K562 (cell line): Measurements from ENCODE around the gene CUTA. TPM values are rescaled to one million over a fixed set of nuclear protein-coding genes. Genes with fewer than 3 reads are reported as not detected.
A peak's percentile ranks its signal among the peaks of the same experiment; 100 is the strongest.

Experiments used
- ARHGAP35 ChIP-seq: fragments of 450-650 bp; IDR thresholded peaks from 2 replicates; pipeline ENCODE4 v1.6.1; 2018; ENCODE audit not compliant: partially characterized antibody
- CREB3 ChIP-seq: fragments of 450-650 bp; conservative IDR thresholded peaks from 2 replicates; pipeline ENCODE4 v1.6.1; 2016; ENCODE audit warnings: missing genetic modification characterization, low read depth, mild to moderate bottlenecking, missing compliant biosample characterization, moderate library complexity
- ETV1 ChIP-seq: fragments of 450-650 bp; conservative IDR thresholded peaks from 2 replicates; pipeline ENCODE4 v1.6.1; 2016; ENCODE audit warnings: missing genetic modification characterization, control low read depth, low read depth, missing compliant biosample characterization
- FOXJ3 ChIP-seq: sonication (generic); formaldehyde crosslinking; IDR thresholded peaks from 2 replicates; pipeline ENCODE4 v1.4.0; 2020; ENCODE audit warnings: mild to moderate bottlenecking, missing genetic modification reagents
- ILF3 ChIP-seq: fragments of 450-650 bp; IDR thresholded peaks from 2 replicates; pipeline ENCODE4 v1.6.1; 2018; ENCODE audit warnings: antibody characterized with exemption, mild to moderate bottlenecking, moderate library complexity, borderline replicate concordance
- POLR2H ChIP-seq: IDR thresholded peaks from 2 replicates; pipeline ENCODE4 v1.6.1; 2016; ENCODE audit warnings: missing genetic modification characterization, low read depth, mild to moderate bottlenecking, control low read depth, missing compliant biosample characterization, moderate library complexity
- SIN3A ChIP-seq, 2 experiments: fragments of 150-350 bp in 1 of 2; IDR thresholded peaks; 2 replicates each; pipeline ENCODE4 v1.6.1; 2011 to 2016; ENCODE audit warnings: borderline replicate concordance in 2 of 2, low read depth in 2 of 2, low read length in 2 of 2, mild to moderate bottlenecking in 2 of 2, moderate library complexity in 2 of 2; ENCODE audit not compliant: control insufficient read depth in 1 of 2
- TCFL5 ChIP-seq: fragments of 250-450 bp; sonication (Bioruptor Pico); conservative IDR thresholded peaks from 2 replicates; pipeline ENCODE4 v1.6.1; 2021; ENCODE audit warnings: mild to moderate bottlenecking, moderate library complexity, matching md5 sums
- ZFX ChIP-seq: sonication (generic); formaldehyde crosslinking; IDR thresholded peaks from 2 replicates; pipeline ENCODE4 v1.8.0; 2022; ENCODE audit warnings: mild to moderate bottlenecking, missing genetic modification reagents, moderate library complexity
- ZHX1 ChIP-seq: fragments of 150-350 bp; conservative IDR thresholded peaks from 2 replicates; pipeline ENCODE4 v1.6.1; 2014; ENCODE audit warnings: low read length
- ZNF280A ChIP-seq: fragments of 450-650 bp; IDR thresholded peaks from 2 replicates; pipeline ENCODE4 v1.6.1; 2018; ENCODE audit warnings: mild to moderate bottlenecking, low read depth; ENCODE audit not compliant: partially characterized antibody
- ZNF407 ChIP-seq: fragments of 450-650 bp; IDR thresholded peaks from 2 replicates; pipeline ENCODE4 v1.6.1; 2016; ENCODE audit warnings: low read depth
- polyA plus RNA-seq, 8 experiments: library from polyadenylated mRNA; depleted of rRNA in 4 of 8; stranded (reverse) in 5 of 8; unstranded in 3 of 8; fragments of >200 nt; fragmentation: Nextera tagmentation in 2 of 8; fragmentation: Illumina TruSeq in 1 of 8; extraction: Ambion mirVana in 2 of 8; extraction: Trizol in 1 of 8; gene quantifications; 2 replicates each; pipeline versions ENCODE4 v1.2.1 to v1.2.3, GENCODE V29; 2011 to 2014; ENCODE audit warnings: inconsistent platforms in 1 of 8, missing spikeins in 1 of 8
- total RNA-seq, 7 experiments: library from RNA; depleted of rRNA in 6 of 7; stranded (reverse); fragments of >200 nt in 6 of 7; fragmentation: Illumina TruSeq in 2 of 7; extraction: Trizol in 2 of 7; gene quantifications; 2 replicates each; pipeline versions ENCODE4 v1.2.1 to v1.2.3, GENCODE V29; 2011 to 2021; ENCODE audit warnings: low replicate concordance in 1 of 7

The CUTA gene
- total and polyA plus RNA-seq, 9 of the 15 experiments (the other 6 are each of a cell fraction or from before 2014, with no cell fraction given): 166 to 682 (median 310) TPM

GRCh38 chr6:33420491-33421343, 2.8 kb upstream of the CUTA start (continued):
- no peak for TF ChIP-seq ZNF280A
- no peak for TF ChIP-seq CREB3 (tag)
- TF ChIP-seq ZHX1: no peak
- no peak for TF ChIP-seq TCFL5 (CRISPR knock-in tag)
- TF ChIP-seq POLR2H (tag): no peak
- TF ChIP-seq ZFX (CRISPR knock-in tag): no peak
- TF ChIP-seq FOXJ3 (CRISPR knock-in tag): no peak
- TF ChIP-seq ZNF407: peak; percentile 65; the same call in 1 of the 2 replicates
- no peak for TF ChIP-seq SIN3A (IDR thresholded peaks at IDR 0.05; ENCODE audit: borderline replicate concordance in 2 of 2, control insufficient read depth in 1 of 2, low read depth in 2 of 2, low read length in 2 of 2)
- no peak for TF ChIP-seq ETV1 (tag)
- TF ChIP-seq ILF3: no peak
- peak; percentile 31 for TF ChIP-seq ARHGAP35
